ENCODE data around the gene FAAH.

- TF ChIP-seq EZH2 (IDR thresholded peaks at IDR 0.05): no peak
- TF ChIP-seq FOXP2 (optimal IDR thresholded peaks at IDR 0.05; ENCODE audit: control extremely low read depth, extremely low read length, insufficient read depth): no peak
- TF ChIP-seq POLR2AphosphoS5 (IDR thresholded peaks at IDR 0.05; ENCODE audit: borderline replicate concordance, low read depth, low read length): no peak
Observed at GRCh38 chr1:46394872-46395465, 852 bp downstream of the FAAH start.

Measured in SK-N-MC (cell line).